GM21360 (cell line): Measurements from ENCODE around the gene UVRAG.
"Not testable (repeated sequence)": the region's sequence is repeated elsewhere in the genome, so short reads cannot be mapped to it uniquely, and the experiment has no call there.

Experiments used
- ATAC-seq: cut with Tn5 transposase; IDR thresholded peaks from one replicate; pipeline ENCODE4 v1.9.1; 2021; ENCODE audit warnings: mild to moderate bottlenecking, moderate library complexity; ENCODE audit not compliant: unreplicated experiment

UVRAG gene

DNA sequence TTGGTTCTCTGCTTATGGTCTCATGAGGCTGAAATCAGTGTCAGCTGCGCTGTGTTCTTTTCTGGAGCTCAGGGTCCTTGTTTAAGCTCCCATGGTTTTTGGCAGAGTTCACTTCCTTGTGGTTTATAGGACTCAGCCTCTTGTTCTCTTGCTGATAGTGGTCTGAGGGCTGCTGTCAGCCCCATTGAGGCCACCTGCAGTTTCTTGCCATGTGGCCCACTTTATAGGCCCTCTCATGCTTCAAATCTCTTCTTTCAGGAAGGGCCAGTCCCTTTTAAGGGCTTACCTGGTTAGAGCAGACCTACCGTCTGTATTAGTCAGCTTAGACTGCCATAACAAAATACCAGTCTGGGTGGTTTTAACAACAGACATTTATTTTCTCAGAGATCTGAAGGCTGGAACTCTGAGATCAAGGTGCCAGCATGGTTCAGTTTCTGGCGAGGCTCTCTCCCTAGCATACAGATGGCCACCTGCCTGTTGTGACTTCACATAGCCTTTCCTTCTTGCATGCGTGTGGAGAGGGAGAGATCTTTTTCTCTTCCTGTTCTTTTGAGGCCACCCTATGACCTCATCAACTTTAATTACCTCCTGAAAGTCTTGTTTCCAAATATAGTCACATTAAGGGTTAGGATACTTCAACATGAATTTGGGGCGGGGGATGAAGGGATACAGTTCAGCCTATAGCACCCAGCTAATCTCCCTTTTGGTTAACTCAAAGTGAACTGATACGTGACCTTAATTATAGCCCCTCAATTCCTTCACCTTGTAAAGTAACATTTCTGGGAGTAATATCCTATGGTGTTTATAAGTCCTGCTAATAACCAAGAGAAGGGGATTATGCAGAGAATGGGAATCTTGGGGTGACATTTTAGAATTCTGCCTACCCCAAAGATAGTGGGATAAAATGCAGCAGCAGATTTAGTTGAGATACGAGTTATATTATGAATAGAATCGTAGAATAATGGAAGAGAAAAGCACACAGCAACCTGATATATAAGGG is 131.8 kb downstream of the UVRAG start:
- ATAC-seq: no peak

DNA sequence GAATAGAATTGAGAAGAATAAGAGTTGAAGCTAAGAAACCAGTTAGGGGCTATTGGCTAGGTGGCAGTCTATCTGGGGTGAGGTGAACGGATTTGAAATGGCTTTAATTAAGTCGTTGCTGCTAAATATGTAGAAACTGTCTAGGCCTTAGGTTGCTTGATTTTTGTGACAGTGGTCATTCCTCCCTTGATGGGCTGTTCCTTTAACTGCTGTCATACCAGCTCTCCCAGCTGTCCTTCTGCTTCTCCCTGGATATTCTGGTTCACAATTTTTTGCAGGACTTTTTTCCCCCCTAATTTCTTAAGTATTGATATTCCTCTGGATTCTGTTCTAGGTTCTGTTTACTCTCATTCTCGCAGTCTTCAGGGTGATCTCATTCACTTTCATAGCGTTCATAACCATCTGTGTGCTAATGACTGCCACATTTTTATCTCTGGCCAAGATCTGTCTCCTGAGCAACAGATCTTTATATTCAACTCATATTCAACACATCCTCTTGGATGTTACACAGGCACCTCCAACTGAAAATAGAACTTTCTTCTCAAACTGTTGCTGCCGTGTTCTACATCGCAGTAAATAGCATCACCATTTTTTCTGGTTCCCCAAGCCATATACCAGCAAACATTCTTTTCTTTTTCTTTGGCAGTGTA is 134.1 kb downstream of the UVRAG start:
- no peak for ATAC-seq

DNA sequence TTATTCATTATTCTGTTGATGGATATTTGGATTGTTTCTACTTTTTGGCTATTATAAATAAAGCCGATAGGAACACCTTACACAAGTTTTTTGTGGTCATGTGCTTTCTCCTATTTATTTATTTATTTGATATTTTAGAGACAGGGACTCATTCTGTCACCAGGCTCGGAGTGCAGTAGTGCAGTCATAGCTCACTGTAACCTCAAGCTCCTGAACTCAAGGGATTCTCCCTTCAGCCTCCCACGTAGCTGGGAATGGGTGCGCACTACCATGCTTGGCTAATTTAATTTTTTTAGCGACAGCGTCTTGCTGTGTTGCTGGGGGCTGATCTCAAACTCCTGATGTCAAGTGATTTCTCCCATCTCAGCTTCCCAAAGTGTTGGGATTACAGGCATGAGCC is 135.1 kb downstream of the UVRAG start:
- ATAC-seq: no peak

DNA sequence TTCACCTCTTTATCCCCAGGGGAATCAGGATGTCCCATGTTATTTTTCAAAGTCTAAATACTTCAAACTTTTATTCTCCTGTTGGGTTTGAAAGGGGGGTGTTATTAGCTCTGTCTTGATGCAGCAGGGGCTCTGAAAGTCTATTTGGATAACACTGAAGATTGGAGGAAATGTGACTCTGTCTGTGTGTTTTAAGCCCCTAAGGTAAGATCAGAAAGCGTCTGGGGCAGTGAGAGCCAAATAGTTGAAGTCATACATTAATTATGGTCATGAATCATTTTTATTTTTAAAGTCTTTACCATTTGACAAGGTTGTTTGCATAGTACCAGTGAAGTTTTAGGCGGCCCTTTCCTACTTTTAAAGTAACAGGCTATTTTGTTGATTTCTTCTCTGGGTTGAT is 139.0 kb downstream of the UVRAG start:
- ATAC-seq: no peak

DNA sequence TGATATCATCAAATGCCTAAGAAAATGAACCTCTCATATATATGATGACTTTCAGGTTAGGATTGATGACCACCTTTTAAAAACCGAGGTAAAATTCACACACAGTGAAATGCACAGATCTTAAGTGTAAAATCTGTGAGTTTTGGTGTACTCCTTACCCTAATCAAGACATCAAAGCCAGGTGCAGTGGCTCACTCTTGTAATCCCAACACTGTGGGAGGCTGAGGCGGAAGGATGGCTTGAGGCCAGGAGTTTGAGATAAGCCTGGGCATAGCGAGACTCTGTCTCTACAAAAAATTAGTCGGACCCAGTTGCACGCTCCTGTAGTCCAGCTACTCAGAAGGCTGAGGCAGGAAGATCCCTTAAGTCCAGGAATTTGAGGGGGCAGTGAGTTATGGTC is 140.4 kb downstream of the UVRAG start:
- no peak for ATAC-seq

DNA sequence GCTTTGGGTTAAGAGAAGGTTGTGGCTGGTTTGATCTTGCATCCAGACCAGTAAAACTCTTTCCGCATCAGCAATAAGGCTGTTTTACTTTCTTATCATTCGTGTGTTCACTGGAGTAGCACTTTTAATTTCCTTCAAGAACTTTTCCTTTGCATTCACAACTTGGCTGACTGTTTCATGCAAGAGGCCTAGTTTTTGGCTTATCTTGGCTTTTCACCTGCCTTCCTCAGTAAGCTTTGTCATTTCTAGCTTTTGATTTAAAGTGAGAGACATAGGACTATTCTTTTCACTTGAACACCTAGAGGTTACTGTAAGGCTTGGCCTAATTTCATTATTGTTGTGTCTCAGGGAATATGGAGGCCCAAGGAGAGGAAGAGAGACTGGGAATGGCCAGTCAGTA is 144.5 kb downstream of the UVRAG start:
- ATAC-seq: no peak

DNA sequence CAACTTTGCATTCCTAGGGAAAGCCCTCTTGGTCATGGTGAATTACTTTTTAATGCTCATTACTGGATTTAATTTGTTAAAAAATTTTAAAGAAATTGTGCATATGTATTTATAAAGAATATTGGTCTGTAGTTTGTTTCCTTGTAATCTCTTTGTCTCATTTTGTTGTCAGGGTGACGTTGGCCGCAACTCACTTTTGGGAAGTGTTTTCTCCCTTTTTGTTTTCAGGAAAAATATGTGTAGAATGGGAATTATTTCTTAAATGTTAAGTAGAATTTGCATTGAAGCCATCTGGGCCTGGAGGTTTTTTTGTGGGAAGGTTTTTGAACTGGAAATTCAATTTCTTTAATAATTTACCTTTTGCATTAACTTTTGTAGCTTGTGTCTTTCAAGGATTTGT is 149.1 kb downstream of the UVRAG start:
- ATAC-seq: no peak

DNA sequence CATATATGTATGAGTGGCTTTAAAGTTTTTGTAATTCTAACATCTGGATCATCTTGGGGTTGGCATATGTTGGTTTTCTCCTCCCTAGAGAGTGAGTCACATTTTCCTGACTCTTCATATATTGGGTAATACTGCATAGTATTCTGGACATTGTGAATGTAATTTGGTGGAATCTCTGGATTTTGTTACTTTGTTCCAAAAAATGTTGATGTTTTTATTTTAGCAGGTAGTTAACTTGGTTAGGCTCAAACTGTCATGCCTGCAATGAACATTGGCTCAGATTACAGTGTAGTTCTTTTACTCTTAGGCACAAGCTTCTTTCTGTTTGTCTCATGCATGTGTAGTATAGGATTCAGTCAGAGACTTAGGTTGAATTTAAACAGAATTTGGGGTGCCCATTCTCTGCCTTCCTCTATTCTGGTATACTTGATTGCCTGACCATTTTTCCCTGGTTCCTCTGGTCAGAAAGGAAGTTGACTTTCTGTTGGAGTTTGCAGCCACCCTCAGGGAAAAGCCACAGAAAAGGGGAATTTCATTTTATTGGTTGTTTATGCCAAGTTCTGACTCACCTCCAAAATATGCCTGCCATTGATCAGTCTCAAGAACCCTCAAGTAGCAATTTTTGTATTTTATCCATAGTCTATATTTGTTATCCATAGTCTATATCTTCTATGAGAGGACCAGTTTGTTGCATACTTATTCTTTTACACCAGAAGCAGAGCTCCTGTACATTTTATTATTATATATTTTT is 151.7 kb downstream of the UVRAG start:
- ATAC-seq: no peak

DNA sequence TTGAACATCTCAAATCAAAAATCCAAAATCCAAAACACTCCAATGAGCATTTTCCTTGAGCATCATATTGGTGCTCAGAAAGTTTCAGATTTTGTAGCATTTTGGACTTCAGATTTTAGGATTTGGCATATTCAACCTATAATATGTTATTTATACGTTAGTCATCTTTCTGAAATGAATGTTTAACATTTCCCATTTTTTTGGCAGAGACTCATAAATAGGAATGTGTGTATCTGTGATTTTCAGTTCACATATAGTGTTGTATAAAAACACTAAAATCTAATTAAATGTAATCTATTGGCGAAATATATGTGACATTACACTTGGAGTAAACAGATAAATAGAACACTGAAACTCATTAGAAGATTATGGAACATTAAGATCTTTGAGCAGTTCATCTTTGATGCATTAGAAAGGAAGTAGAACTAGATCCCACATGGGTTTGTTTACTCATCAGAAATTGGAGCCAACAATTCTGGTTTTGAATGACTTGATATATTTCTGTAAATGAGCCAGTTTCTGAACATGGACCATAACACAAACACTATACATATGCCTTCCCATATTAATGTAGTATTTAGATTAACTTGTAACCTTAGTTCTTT is 153.1 kb downstream of the UVRAG start:
- no peak for ATAC-seq

DNA sequence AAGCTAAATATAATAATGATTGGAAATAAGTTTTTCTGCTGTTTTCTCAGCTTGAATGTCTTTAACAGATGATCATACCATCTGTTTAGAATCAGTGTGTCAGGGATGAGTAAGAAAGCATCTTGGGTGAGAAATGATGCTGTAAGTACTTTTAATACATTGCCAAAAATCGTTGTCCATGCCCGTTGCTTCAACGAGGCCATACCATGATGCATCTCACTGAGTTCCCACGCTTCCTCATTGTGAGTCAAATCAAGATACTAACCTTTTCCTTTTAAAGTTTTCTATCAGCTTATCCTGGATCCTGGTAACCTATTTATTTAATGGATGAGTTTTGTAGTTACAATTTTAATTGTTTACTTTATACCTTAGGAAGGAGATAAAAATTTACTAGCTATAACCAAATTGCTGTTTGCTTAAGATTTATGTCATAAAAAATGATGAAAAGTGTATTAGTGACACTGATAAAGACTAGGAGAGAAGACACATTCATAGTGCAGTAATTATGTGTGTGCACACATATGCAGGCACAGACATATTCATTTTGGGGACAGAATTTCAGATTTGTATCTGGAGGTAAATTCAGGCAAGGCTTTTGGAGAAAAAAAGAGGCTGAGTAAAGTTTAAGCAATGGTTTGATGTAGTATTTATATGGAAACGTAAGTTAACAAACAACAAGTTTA is 154.8 kb downstream of the UVRAG start:
- no peak for ATAC-seq

DNA sequence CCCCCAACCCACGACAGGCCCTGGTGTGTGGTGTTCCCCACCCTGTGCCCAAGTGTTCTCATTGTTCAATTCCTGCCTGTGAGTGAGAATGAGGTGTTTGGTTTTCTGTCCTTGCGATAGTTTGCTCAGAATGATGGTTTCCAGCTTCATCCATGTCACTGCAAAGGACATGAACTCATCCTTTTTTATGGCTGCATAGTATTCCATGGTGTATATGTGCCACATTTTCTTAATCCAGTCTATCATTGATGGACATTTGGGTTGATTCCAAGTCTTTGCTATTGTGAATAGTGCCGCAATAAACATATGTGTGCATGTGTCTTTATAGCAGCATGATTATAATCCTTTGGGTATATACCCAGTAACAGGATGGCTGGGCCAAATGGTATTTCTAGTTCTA is 158.7 kb downstream of the UVRAG start:
- ATAC-seq: not testable (repeated sequence)

DNA sequence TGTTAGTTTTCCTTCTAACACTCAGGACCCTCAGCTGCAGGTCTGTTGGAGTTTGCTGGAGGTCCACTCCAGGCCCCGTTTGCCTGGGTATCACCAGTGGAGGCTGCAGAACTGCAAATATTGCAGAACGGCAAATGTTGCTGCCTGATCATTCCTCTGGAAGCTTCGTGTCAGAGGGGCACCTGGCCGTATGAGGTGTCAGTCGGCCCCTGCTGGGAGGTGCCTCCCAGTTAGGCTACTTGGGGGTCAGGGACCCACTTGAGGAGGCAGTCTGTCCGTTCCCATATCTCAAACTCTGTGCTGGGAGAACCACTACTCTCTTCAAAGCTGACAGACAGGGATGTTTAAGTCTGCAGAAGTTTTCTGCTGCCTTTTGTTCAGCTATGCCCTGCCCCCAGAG is 164.1 kb downstream of the UVRAG start:
- ATAC-seq: not testable (repeated sequence)

DNA sequence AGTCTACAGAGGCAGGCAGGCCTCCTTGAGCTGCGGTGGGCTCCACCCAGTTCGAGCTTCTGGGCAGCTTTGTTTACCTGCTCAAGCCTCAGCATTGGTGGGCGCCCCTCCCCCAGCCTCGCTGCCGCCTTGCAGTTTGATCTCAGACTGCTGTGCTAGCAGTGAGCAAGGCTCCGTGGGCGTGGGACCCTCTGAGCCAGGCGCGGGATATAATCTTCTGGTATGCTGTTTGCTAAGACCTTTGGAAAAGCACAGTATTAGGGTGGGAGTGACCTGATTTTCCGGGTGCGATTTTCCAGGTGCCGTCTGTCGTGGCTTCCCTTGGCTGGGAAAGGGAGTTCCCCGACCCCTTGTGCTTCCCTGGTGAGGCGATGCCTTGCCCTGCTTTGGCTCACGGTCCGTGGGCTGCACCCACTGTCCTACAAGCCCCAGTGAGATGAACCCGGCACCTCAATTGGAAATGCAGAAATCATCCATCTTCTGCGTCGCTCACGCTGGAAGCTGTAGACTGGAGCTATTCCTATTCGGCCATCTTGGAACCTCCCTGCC is 164.5 kb downstream of the UVRAG start:
- not testable (repeated sequence) for ATAC-seq

DNA sequence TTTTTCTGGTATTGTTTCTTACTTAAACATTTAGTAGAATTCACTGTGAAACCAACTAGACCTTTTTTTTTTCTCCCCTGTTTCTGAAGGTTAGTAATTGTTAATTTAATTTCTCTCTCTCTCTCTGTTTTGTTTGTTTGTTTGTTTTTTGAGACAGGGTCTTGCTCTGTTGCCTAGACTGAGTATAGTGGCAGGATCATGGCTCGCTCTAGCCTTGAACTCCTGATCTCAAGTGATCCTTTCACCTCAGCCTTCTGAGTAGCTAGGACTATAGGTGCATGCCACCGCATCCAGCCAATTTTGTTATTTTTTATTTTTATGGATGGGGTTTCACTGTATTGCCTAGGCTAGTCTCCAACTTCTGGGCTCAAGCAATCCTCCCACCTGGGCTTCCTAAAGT is 165.0 kb downstream of the UVRAG start:
- no peak for ATAC-seq

DNA sequence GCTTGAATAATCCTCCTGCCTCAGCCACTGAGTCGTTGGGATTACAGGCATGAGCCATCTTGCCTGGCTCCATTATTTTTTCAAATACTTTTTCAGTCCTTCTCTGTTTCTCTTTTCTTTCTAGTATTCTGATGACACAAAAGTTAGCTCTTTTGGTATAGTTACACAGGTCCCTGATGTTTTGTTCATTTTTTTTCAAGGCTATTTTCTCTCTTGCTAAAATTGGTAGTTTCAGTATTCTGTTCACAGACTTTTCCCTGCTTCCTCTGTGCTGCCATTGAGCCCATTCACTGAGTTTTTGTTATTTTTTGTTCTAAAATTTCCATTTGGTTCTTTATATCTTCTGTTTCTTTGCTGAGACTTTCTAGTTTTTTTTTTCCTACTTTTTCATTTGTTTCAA is 166.5 kb downstream of the UVRAG start:
- no peak for ATAC-seq

DNA sequence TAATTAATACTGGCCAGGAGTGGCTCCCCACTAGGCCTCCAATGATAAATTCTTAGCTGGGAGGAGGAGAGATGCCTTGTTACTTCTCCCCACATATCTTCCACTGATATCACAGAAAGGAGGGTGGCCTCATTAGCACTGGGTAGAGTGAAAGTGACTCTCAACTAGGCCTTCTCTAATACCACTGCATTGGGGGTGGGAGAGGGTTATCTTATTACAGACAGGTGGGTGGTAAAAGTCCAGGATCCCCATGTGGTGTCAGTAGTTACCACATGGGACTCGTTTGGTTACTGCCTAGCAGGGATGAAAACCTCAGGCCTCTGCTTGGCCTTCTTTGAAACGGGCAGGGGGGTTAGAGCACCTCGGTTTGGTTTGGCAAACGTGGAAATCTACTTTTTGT is 167.3 kb downstream of the UVRAG start:
- no peak for ATAC-seq

DNA sequence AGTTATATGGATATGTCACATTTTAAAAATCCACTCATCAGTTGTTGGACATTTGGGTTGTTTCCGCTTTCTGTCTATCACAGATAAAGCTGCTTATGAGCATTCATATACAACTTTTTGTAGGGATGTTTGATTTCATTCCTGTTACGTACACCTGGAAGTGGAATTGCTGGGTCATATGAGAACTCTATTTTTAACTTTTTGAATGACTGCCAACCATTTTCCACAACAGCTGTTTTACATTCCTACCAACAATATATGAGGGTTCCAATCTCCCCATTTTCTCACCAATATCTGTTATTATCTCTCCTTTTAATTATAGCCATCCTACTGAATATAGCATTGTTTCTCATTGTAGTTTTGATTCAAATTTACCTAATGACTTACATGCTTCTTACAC is 172.0 kb downstream of the UVRAG start:
- no peak for ATAC-seq

DNA sequence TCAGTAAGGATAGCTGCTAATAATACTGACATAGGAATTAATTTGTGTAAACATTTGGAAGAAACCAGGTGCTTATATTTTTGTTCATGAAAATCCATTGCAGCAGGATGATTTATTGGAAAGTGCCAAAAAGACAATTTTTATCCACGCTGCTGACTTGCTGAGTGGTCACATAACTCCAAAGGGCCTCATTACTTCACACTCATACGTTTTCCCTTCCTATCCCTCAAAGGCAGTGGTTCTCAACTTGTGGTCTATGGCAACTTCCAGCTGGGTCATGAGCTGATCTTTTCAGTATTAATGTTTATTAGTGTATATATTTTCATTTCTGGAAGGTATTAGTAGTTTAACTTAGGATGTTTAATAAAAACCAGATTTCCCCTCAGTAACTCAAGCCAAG is 178.1 kb downstream of the UVRAG start:
- no peak for ATAC-seq

DNA sequence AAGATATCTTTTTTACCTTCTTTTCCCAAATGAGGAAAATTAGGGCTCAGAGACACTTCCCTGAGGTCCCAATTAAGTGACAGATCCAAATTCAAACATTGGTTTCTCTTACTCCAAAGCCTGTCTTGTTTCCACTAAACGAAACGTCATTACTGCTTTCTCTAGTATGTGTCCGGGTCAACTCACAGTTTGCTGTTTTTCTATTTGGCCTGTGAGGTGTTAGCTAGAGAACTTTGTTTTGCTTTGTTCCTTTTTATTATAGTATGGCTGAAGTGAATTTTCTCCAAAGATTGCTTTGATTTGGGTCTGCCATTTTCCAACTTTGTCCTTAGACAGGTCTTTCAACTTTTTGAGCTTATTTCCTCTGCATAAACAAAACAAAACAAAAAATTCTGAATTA is 179.6 kb downstream of the UVRAG start:
- ATAC-seq: no peak
